Mesendoderm (in vitro differentiated cells): ENCODE measurements around the gene GOLGA6A.

ENCODE experiments used
- DNase-seq: peaks from one replicate; pipeline ENCODE4 v3.0.0; 2013
- H2AK5ac ChIP-seq: 2 replicates; pipeline ENCODE4 v1.6.1; 2013; ENCODE audit warnings: low read length, inconsistent platforms
- H2BK120ac ChIP-seq: 2 replicates; pipeline ENCODE4 v1.6.1; 2013; ENCODE audit warnings: low read depth, mild to moderate bottlenecking, low read length, moderate library complexity, mixed read lengths
- H2BK15ac ChIP-seq: replicated peaks from 2 replicates; pipeline ENCODE4 v1.6.1; 2013; ENCODE audit warnings: low read depth, mild to moderate bottlenecking, moderate library complexity
- H2BK5ac ChIP-seq: 2 replicates; pipeline ENCODE4 v1.6.1; 2013; ENCODE audit warnings: low read length, inconsistent platforms
- H3K18ac ChIP-seq: 2 replicates; pipeline ENCODE4 v1.6.1; 2013; ENCODE audit warnings: mild to moderate bottlenecking, low read length, mixed read lengths
- H3K23ac ChIP-seq: one replicate; pipeline ENCODE4 v1.6.1; 2013; ENCODE audit warnings: low read length
- H3K27ac ChIP-seq: 2 replicates; pipeline ENCODE4 v1.5.1; 2013; ENCODE audit warnings: low read depth, mild to moderate bottlenecking, inconsistent platforms, low read length, moderate library complexity
- H3K27me3 ChIP-seq: 2 replicates; pipeline ENCODE4 v1.6.1; 2013; ENCODE audit warnings: low read length, control low read depth, mild to moderate bottlenecking, inconsistent platforms; ENCODE audit not compliant: insufficient read depth, poor library complexity
- H3K36me3 ChIP-seq: 2 replicates; pipeline ENCODE4 v1.6.1; 2013; ENCODE audit warnings: low read length, inconsistent platforms; ENCODE audit not compliant: control insufficient read depth, insufficient read depth
- H3K4ac ChIP-seq: one replicate; pipeline ENCODE4 v1.6.1; 2013; ENCODE audit warnings: low read depth, mild to moderate bottlenecking, low read length, moderate library complexity
- H3K4me1 ChIP-seq: 2 replicates; pipeline ENCODE4 v1.6.1; 2013; ENCODE audit warnings: low read depth, low read length, inconsistent platforms; ENCODE audit not compliant: control insufficient read depth
- H3K4me2 ChIP-seq: 2 replicates; pipeline ENCODE4 v1.6.1; 2013; ENCODE audit warnings: low read length
- H3K4me3 ChIP-seq: 2 replicates; pipeline ENCODE4 v1.5.1; 2013; ENCODE audit warnings: mild to moderate bottlenecking, low read length
- H3K56ac ChIP-seq: one replicate; pipeline ENCODE4 v1.6.1; 2013; ENCODE audit warnings: low read length
- H3K79me1 ChIP-seq: 2 replicates; pipeline ENCODE4 v1.6.1; 2013; ENCODE audit warnings: low read length, inconsistent platforms
- H3K79me2 ChIP-seq: 2 replicates; pipeline ENCODE4 v1.6.1; 2013; ENCODE audit warnings: mild to moderate bottlenecking, low read length; ENCODE audit not compliant: control insufficient read depth, insufficient read depth
- H3K9ac ChIP-seq: 2 replicates; pipeline ENCODE4 v1.6.1; 2013; ENCODE audit warnings: low read length, inconsistent platforms
- H4K5ac ChIP-seq: one replicate; pipeline ENCODE4 v1.6.1; 2013; ENCODE audit warnings: low read length
- H4K8ac ChIP-seq: one replicate; pipeline ENCODE4 v1.6.1; 2013; ENCODE audit warnings: low read depth, mild to moderate bottlenecking, control low read depth, low read length, moderate library complexity
- whole genome bisulfite sequencing: extraction: QIAGEN DNeasy Blood & Tissue Kit; methylation state at CpG from one replicate; pipeline ENCODE4 v1.1.7; 2013; ENCODE audit warnings: low lambda C conversion rate, missing lambda C conversion rate; ENCODE audit not compliant: insufficient coverage; ENCODE audit errors: extremely low coverage; 5-methylcytosine and 5-hydroxymethylcytosine counted together

Gene GOLGA6A

GRCh38 chr15:74046275-74046674 lies 36.1 kb downstream of the GOLGA6A start:
- Histone ChIP-seq H3K4me2 (no peak overlapping the region), H3K23ac (no peak overlapping the region), H3K18ac (no peak overlapping the region), H2BK120ac (no peak overlapping the region), H3K79me1 (no peaks in the 10 kb centered on the region), H3K4ac (no peak overlapping the region), H4K5ac (no peak overlapping the region), H3K9ac (no peak overlapping the region), H3K56ac (no peak overlapping the region), H3K27ac (no peak overlapping the region), H3K4me1 (peaks cover 4% of the 10 kb centered on the region), H2AK5ac (no peak overlapping the region), H2BK5ac (no peak overlapping the region), H3K36me3 (no peaks in the 10 kb centered on the region), H3K4me3 (no peak overlapping the region), H3K79me2 (no peaks in the 10 kb centered on the region), H4K8ac (no peak overlapping the region), H2BK15ac (no peak overlapping the region), H3K27me3 (no peaks in the 10 kb centered on the region)
- no CpG with 5 or more reads among the region's 7 CpGs for WGBS
- DNase-seq = no peak

- Histone ChIP-seq H2BK5ac (no peak overlapping the region), H3K4me1 (peaks cover 4% of the 10 kb centered on the region), H3K9ac (no peak overlapping the region), H4K8ac (no peak overlapping the region), H3K56ac (no peak overlapping the region), H2AK5ac (no peak overlapping the region), H3K79me2 (no peaks in the 10 kb centered on the region), H3K79me1 (no peaks in the 10 kb centered on the region), H3K4me2 (no peak overlapping the region), H3K4ac (no peak overlapping the region), H3K27ac (no peak overlapping the region), H3K27me3 (no peaks in the 10 kb centered on the region), H2BK15ac (no peak overlapping the region), H3K4me3 (no peak overlapping the region), H3K36me3 (no peaks in the 10 kb centered on the region), H3K18ac (no peak overlapping the region), H2BK120ac (no peak overlapping the region), H4K5ac (no peak overlapping the region), H3K23ac (no peak overlapping the region)
- no CpG with 5 or more reads among the region's 7 CpGs for WGBS
- no peak for DNase-seq
These were observed 36.6 kb downstream of the GOLGA6A start for GRCh38 chr15:74045636-74046274.

DNA sequence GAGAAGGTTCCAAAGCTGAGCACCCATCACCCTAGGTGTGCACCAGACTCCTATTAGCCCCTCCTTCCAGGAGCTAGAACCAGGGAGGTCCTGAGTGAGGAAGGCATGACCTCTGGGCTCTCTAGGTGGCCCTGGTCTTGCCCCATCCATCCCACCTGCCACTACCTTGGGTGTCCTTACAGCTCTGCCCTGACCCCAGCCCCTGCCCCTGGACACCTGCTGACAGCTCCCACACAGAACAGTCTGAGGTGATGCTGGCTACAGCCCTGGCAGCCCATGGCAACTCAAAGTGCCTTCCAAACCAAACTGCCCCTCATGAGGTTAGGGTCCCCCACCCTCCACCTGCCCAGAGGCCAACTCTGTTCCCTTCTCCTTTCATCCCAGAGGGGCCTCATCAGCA lies 37.2 kb downstream of the GOLGA6A start:
- H3K79me2 ChIP-seq = no peaks in the 10 kb centered on the region
- H3K27me3 ChIP-seq = no peaks in the 10 kb centered on the region
- H3K36me3 ChIP-seq = no peaks in the 10 kb centered on the region
- H2BK5ac ChIP-seq = no peak overlapping the region
- H3K9ac ChIP-seq = no peak overlapping the region
- H4K5ac ChIP-seq = no peak overlapping the region
- H3K18ac ChIP-seq = no peak overlapping the region
- H3K23ac ChIP-seq = no peak overlapping the region
- no peak overlapping the region for H2BK15ac ChIP-seq
- H3K4me1 ChIP-seq = peaks cover 7% of the 10 kb centered on the region
- no peak overlapping the region for H4K8ac ChIP-seq
- no peak for DNase-seq
- no peak overlapping the region for H3K4me2 ChIP-seq
- no peak overlapping the region for H2BK120ac ChIP-seq
- no peak overlapping the region for H3K27ac ChIP-seq
- no peaks in the 10 kb centered on the region for H3K79me1 ChIP-seq
- no peak overlapping the region for H3K4ac ChIP-seq
- H2AK5ac ChIP-seq = no peak overlapping the region
- no peak overlapping the region for H3K56ac ChIP-seq
- no peak overlapping the region for H3K4me3 ChIP-seq

GRCh38 chr15:74044267-74045110 lies 37.9 kb downstream of the GOLGA6A start:
- no CpG with 5 or more reads among the region's 31 CpGs for WGBS
- no peak overlapping the region for H3K56ac ChIP-seq

GRCh38 chr15:74043425-74044266 lies 38.7 kb downstream of the GOLGA6A start:
- DNase-seq = no peak
- WGBS = no CpG with 5 or more reads among the region's 7 CpGs
- no peak overlapping the region for H3K4me2 ChIP-seq
- no peak overlapping the region for H3K23ac ChIP-seq
- no peaks in the 10 kb centered on the region for H3K79me1 ChIP-seq
- H2AK5ac ChIP-seq = no peak overlapping the region
- H3K4ac ChIP-seq = no peak overlapping the region
- H4K5ac ChIP-seq = no peak overlapping the region
- H3K79me2 ChIP-seq = no peaks in the 10 kb centered on the region
- no peak overlapping the region for H2BK5ac ChIP-seq
- no peak overlapping the region for H3K4me3 ChIP-seq
- no peak overlapping the region for H3K9ac ChIP-seq
- no peak overlapping the region for H4K8ac ChIP-seq
- no peak overlapping the region for H3K27ac ChIP-seq
- H3K4me1 ChIP-seq = peaks cover 8% of the 10 kb centered on the region
- no peaks in the 10 kb centered on the region for H3K36me3 ChIP-seq
- no peak overlapping the region for H2BK15ac ChIP-seq
- no peak overlapping the region for H3K18ac ChIP-seq
- no peaks in the 10 kb centered on the region for H3K27me3 ChIP-seq
- no peak overlapping the region for H2BK120ac ChIP-seq
- no peak overlapping the region for H3K56ac ChIP-seq

More at GRCh38 chr15:74044267-74045110, 37.9 kb downstream of the GOLGA6A start:
- H3K4me2 ChIP-seq = no peak overlapping the region
- H3K79me2 ChIP-seq = no peaks in the 10 kb centered on the region
- H3K4me1 ChIP-seq = peaks cover 8% of the 10 kb centered on the region
- H3K79me1 ChIP-seq = no peaks in the 10 kb centered on the region
- no peak overlapping the region for H3K18ac ChIP-seq
- no peak overlapping the region for H4K8ac ChIP-seq
- H2BK15ac ChIP-seq = no peak overlapping the region
- H3K27me3 ChIP-seq = no peaks in the 10 kb centered on the region
- H2BK5ac ChIP-seq = no peak overlapping the region
- no peak overlapping the region for H3K9ac ChIP-seq
- no peak overlapping the region for H2AK5ac ChIP-seq
- DNase-seq = no peak
- H3K27ac ChIP-seq = no peak overlapping the region
- H3K4me3 ChIP-seq = no peak overlapping the region
- H3K4ac ChIP-seq = no peak overlapping the region
- no peak overlapping the region for H2BK120ac ChIP-seq
- no peak overlapping the region for H3K23ac ChIP-seq
- H4K5ac ChIP-seq = no peak overlapping the region
- no peaks in the 10 kb centered on the region for H3K36me3 ChIP-seq
